ENCODE data around the gene ZDHHC5.
A peak's percentile ranks its signal among the peaks of the same experiment; 100 is the strongest.

ZDHHC5 gene

DNA sequence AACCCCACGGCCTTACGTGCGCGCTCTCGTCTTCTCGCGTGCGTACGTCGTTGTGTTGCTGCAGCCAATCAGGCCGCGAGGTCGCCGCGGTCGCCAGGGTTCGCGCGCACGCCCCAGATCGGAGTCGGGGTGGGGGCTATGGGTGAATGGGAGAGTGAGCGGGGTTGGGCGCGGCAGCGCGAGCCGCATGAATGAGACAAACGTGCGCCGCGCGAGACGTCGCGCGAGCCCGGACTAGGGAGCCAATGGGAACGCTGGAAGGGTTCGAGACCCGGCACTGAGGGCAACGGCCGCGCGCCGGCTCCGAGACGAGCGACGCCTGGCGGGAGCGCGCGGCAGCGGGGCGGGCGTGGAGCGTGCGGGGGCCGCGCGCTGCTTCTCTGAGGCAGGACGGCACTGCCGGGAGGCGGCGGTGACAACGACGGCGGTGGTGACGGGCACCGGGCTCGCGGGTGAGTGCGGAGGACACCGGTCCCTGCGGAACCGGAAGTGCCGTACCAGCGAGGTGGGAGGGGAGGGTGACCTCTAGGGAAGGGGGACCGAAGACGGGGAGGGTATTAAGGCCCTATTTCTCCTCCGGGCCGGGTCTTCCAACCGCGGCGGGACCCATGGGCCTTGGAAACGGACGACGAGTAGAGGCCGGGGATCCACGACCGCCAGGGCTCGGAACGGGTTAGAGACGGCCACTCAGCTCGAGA, at the start of gene ZDHHC5:
Gene ZDHHC5 (plus strand): TSS at position 379 of the 698 bp plus-strand sequence. CDS start 4,977 bp downstream, outside the sequence.
- peak; percentile 99 for DNase-seq (ENCODE audit: low spot score)

DNA sequence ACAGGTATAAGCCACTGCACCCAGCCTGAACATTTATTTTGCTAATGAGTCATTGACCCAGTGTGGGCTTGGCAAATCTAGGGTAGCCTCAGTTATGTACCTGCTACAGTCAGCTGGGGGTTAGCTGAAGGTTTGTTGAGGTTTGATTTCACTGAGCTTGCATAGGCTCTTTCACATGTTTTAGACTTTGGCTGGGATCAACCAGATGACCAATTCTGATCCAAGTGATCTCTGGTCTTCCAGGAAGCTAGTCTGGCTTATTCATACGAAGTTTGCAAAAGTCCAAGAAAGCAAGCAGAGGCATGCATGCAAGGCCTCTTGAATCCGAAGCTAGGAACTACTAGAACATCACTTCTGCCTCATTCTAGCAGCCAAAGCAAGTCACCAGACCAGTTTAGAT, 49.5 kb upstream of the ZDHHC5 start:
- DNase-seq (ENCODE audit: low spot score) = no peak

DNA sequence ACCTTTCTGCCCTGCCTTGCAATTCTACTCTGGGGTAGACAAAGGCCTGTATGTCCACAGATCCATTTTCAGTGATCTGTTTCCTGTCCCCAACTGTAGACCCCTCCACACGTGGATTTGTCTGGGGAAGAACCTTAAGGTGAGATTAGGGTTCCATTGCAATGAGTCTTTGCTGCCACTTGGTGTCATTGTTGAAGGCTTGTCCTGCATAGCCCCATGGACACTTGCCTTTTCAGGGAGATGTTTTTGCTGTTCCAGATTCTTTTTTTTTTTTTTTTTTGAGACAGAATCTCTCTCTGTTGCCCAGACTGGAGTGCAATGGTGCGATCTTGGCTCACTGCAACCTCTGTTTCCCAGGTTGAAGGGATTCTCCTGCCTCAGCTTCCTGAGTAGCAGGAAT, 48.6 kb upstream of the ZDHHC5 start:
- DNase-seq (ENCODE audit: low spot score) = no peak

- DNase-seq (ENCODE audit: low spot score) = no peak
These were observed 47.4 kb upstream of the ZDHHC5 start for GRCh38 chr11:57620467-57620866.

GRCh38 chr11:57622263-57622662, 45.7 kb upstream of the ZDHHC5 start:
- DNase-seq (ENCODE audit: low spot score) = no peak

- no peak for DNase-seq (ENCODE audit: low spot score)
These were observed 43.0 kb upstream of the ZDHHC5 start for GRCh38 chr11:57624864-57625263.

DNA sequence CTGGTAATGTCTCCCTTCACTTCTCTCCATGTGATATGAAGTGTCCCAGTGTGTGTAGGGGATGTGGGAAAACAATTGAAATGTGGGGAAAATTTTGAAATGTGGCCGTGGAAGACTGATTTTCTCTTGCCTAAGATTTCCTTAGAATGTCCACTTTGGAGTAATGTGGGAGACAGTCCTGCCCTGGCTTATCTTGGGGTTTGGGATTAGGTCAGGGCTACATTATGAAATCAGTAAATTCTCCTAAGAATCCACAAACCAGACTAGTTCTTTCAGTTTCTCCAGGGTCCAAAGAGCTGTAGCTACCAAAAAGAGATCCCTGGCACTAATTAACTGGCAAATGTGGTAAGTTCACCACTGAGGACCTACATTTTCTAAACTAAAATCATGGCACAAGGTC, 41.0 kb upstream of the ZDHHC5 start:
- DNase-seq (ENCODE audit: low spot score) = no peak

GRCh38 chr11:57630171-57630570, 37.7 kb upstream of the ZDHHC5 start:
- DNase-seq (ENCODE audit: low spot score) = no peak

- no peak for DNase-seq (ENCODE audit: low spot score)
These were observed 35.8 kb upstream of the ZDHHC5 start for GRCh38 chr11:57632116-57632515.

DNA sequence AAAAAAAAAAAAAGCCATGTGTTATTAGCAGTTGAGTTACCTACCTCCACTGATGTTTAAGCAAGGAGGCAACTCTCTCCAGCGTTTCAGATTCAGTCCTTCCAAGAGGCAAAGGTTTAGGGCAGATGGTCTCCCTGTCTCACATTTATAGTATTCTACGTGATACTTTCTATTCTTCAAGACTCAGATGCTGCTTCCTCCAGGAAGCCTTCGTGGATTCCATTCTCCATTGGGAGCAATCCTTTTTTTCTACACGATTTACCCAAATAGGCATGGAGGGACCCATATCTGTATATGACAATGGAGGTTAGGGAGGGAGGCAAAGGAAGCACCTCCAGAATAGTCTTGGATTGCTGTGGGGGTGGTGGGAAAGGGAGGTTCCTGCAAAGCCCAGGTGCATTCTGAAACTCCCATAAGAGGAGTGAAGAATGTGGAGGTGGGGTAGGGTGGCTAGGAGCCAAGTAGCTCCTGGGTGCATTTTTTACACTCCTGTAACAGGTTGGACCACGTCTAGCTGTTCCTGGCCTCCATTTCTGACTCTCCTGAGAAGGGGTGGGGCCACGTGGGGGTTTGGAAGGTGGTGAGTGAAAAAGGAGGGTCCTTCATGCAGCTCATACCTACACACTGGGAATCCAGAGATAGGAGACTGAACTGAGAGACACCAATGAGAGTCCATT, 34.4 kb upstream of the ZDHHC5 start:
- no peak for DNase-seq (ENCODE audit: low spot score)

DNA sequence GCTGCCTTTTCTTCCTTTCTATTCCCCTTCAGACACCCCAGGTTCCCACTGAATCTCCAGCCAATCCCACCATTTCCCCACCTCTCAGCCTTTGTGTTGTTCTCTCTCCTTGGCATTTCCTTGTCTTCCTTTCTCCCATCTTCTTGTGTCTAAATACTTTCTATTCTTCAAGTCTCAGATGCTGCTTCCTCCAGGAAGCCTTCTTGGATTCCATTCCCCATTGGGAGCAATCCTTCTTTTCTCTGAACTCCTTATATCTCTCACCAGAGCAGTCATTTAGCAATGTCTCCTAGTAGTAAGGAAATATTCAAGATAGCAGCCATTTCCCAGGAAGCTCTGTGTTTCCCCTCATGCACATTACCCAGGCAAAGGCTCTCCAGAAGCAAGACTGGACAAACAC, 33.6 kb upstream of the ZDHHC5 start:
- DNase-seq (ENCODE audit: low spot score) = no peak

GRCh38 chr11:57635246-57635645, 32.7 kb upstream of the ZDHHC5 start:
- no peak for DNase-seq (ENCODE audit: low spot score)

GRCh38 chr11:57637626-57638004, 30.3 kb upstream of the ZDHHC5 start:
- DNase-seq (ENCODE audit: low spot score) = no peak

DNA sequence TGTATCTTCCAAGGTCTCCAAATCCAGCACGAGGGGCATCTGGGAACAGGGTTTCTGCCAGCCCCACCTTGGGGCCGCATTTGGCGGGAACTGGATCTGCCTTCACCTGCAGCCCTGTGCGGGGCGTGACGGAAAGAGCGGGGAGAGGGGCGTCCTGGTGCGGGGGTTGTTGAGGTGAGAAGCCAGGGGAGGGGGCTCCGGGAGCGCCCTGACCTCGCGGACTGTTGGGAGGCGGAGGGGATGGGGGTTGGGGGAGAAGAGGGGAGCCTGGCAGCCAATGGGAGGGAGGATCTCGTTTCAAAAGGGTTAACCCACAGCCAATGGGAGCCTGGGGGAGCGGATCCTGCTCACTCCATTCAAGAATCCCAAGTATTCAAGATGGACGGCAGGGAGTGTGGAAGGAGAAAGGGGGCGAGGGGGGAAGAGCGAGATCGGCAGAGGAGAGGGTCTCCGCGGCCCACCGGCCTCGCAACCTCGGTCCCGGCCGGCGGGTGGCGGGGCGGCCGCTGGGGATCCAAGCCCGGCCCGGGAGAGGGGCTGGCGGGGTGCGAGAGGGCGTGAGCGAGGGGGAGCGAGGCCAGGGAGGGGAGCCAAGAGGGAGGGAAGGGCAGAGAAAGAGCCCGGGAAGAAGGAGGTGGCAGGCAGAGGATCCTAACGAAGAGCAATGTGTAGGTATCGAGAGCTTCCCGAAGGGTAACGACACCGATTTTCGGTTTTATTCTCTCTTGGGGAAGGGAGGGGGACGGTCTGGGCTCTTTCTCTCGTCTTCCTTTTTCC, 29.7 kb upstream of the ZDHHC5 start:
- DNase-seq (ENCODE audit: low spot score) = peak; percentile 55

DNA sequence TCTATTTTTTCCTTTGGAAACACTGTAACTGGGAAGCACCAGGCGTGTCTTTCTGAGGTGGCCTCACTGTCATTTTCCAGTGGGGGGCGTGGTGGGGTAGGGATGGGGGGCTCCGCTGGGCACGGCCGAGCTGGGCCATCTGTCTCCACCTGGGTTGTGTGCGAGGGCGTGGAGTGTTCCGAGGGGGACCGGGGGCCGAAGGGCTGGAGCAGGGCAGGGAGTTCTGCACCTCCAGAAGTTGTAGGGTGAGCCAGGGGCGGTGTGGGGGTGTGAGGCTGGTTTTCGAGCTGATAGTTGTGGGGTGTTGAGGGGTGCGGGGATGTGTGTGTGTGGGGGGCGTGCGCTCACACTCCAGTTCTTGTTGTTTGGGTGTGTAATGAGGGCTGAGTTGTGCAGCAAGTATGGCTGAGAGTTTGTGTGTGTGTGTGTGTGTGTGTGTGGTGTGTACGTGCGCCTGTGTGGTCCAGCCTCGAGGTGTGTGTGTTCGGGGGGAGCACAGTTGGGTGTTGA, 29.0 kb upstream of the ZDHHC5 start:
- no peak for DNase-seq (ENCODE audit: low spot score)

GRCh38 chr11:57639321-57640067, 28.4 kb upstream of the ZDHHC5 start:
- DNase-seq (ENCODE audit: low spot score) = no peak

DNA sequence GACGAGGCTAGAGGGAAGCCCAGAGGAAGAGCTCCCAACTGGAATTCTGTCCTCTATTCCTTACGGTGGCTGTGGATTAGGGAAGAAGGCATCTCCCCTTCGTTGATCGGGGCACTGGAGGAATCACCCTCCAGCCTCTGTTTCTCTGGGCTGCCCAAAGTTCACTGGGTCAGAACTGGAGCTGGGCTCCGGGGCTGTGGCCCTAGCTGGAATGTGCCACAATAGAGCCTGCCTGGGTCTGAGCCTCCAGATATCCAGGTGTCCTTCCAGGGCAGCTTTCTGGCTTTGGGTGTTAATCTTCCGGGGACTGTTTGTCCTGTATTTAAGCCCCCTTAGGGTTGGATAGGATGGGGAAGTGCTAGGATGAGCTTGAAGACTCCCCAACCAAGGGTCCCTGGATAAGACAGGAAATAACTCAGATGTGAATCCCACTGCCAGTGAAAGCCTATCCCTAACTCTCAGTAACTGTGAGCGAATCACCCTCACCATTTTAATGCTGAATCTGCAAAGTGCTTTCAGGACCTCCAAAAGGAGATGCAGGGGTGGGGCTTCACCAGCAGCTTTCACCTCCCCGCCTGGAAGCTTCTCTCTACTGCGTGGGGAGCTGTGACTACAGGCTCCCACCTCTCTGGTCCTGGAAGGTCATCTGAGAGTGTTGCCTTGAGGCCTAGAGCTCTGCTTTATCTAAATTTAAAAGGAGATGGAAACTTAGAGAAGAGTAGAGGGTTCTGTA, 27.7 kb upstream of the ZDHHC5 start:
- DNase-seq (ENCODE audit: low spot score) = no peak

DNA sequence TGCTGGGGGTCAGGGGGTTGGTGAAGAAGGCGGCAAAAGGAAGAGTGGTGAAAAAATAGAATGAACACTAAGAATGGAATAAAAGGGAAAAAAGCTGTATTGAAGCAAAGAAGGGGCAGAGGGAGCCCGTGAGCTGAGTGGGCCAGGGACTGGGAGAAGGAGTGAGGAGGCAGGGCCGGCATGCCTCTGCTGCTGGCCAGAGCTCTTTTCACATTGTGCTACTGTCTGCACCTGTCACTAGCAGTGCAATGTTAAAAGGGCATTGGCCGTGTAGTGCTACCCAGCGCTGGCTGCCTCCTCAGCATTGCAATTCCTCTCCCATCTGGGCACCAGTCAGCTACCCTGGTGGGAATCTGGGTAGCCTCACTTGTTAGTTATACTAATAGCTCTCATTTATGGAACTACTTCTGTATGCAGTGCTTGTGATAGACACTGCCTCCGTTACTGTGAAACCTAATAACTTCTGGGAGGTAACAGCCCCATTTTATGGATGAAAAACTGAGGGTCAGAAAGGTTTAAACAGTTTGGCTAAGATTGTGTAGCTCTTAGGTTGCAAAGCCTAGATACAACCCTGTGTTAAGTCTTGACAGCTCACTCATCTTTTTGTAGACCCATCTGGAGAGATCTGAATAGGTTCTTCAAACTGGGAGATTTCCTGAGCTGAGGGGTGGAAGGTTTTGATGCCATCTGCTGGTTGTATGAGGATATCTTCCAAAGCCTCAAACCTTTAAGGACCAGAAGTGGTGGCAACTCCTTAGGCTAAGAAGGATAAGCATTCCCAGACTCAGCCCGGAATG, 26.7 kb upstream of the ZDHHC5 start:
- no peak for DNase-seq (ENCODE audit: low spot score)

GRCh38 chr11:57643802-57644201, 24.1 kb upstream of the ZDHHC5 start:
- DNase-seq (ENCODE audit: low spot score) = no peak

Measured in globus pallidus (tissue), 1 donor.